B cell (primary cell): ENCODE measurements around the gene SERPINI1. TPM values are rescaled to one million over a fixed set of nuclear protein-coding genes. Genes with fewer than 3 reads are reported as not detected.
A peak's percentile ranks its signal among the peaks of the same experiment; 100 is the strongest.

ENCODE experiments used
- ATAC-seq: fragments of 200-7000 bp; cut with Tn5 transposase; one replicate; pipeline ENCODE4 v1.10.0; 2021; ENCODE audit warnings: low read depth, mild to moderate bottlenecking, moderate number of reproducible peaks, moderate library complexity
- CTCF ChIA-PET: fragments of 350-600 bp; sonication (Branson Sonifier 250); formaldehyde crosslinking; loops from one replicate; lab custom pipeline; 2021; ENCODE audit warnings: antibody characterized with exemption, inconsistent platforms; lab: Charles Lee
- POLR2A ChIA-PET: fragments of 350-600 bp; sonication (Branson Sonifier 250); formaldehyde crosslinking; loops from one replicate; lab custom pipeline; 2021; ENCODE audit warnings: antibody characterized with exemption; lab: Charles Lee
- DNase-seq: peaks from one replicate; pipeline ENCODE4 v3.0.0; 2013
- H2AFZ ChIP-seq: 2 replicates; pipeline ENCODE4 v1.6.1; 2012; ENCODE audit warnings: mild to moderate bottlenecking, low read depth, low read length; ENCODE audit not compliant: insufficient read depth, poor library complexity, severe bottlenecking
- H3K27ac ChIP-seq, 2 donors: 1 replicate in 1 of 2; 2 replicates in 1 of 2; pipeline ENCODE4 v1.5.1; 2012 to 2013; ENCODE audit warnings: low read length in 2 of 2, mild to moderate bottlenecking in 2 of 2, moderate library complexity in 1 of 2
- H3K27me3 ChIP-seq, 4 experiments: fragments of 200-600 bp in 1 of 4; sonication (generic) in 1 of 4; replicated peaks in 1 of 4; 1 replicate in 2 of 4; 2 replicates in 2 of 4; pipeline versions ENCODE4 v1.6.1 to v1.7.0; 2013 to 2016; ENCODE audit warnings: low read length in 3 of 4, mild to moderate bottlenecking in 2 of 4, mixed read lengths in 1 of 4, moderate library complexity in 1 of 4; ENCODE audit not compliant: insufficient read depth in 4 of 4, control insufficient read depth in 3 of 4; ENCODE audit errors: control extremely low read depth in 1 of 4
- H3K36me3 ChIP-seq, 2 experiments: replicated peaks in 1 of 2; 1 replicate in 1 of 2; 2 replicates in 1 of 2; pipeline versions ENCODE4 v1.6.1 to v1.7.1; 2013; ENCODE audit warnings: low read length in 1 of 2; ENCODE audit not compliant: insufficient read depth in 2 of 2, control insufficient read depth in 1 of 2; ENCODE audit errors: control extremely low read depth in 1 of 2, extremely low read depth in 1 of 2
- H3K4me1 ChIP-seq, 2 donors: fragments of 200-600 bp in 1 of 2; sonication (generic) in 1 of 2; 1 replicate in 1 of 2; 2 replicates in 1 of 2; pipeline versions ENCODE4 v1.5.1 to v1.6.1; 2013 to 2017; ENCODE audit warnings: low read length in 2 of 2; ENCODE audit not compliant: control insufficient read depth in 2 of 2, insufficient read depth in 2 of 2
- H3K4me2 ChIP-seq: replicated peaks from 2 replicates; pipeline ENCODE3; 2012; ENCODE audit warnings: mild to moderate bottlenecking, low read depth, low read length; ENCODE audit not compliant: poor library complexity, severe bottlenecking
- H3K4me3 ChIP-seq, 5 experiments: fragments of 200-600 bp in 1 of 5; sonication (generic) in 1 of 5; 1 replicate in 3 of 5; 2 replicates in 2 of 5; pipeline versions ENCODE4 v1.5.1 to v1.7.0; 2011 to 2016; ENCODE audit warnings: low read length in 4 of 5, mild to moderate bottlenecking in 4 of 5, low read depth in 2 of 5, control low read depth in 1 of 5, moderate library complexity in 1 of 5; ENCODE audit not compliant: insufficient read depth in 1 of 5; ENCODE audit errors: control extremely low read depth in 1 of 5, extremely low read depth in 1 of 5
- H3K79me2 ChIP-seq: fragments of 200-600 bp; sonication (generic); one replicate; pipeline ENCODE4 v1.6.0; 2016; ENCODE audit warnings: low read length; ENCODE audit not compliant: control insufficient read depth, insufficient read depth
- H3K9ac ChIP-seq: fragments of 200-600 bp; sonication (generic); 2 replicates; pipeline ENCODE4 v1.6.1; 2017; ENCODE audit warnings: mild to moderate bottlenecking, low read length, moderate library complexity
- H3K9me3 ChIP-seq, 3 donors: one replicate each; pipeline versions ENCODE4 v1.6.1 to v1.7.1; 2013; ENCODE audit warnings: low read length in 2 of 3; ENCODE audit not compliant: control insufficient read depth in 2 of 3, insufficient read depth in 1 of 3; ENCODE audit errors: control extremely low read depth in 1 of 3
- H4K20me1 ChIP-seq: 2 replicates; pipeline ENCODE4 v1.6.0; 2012; ENCODE audit warnings: mild to moderate bottlenecking, low read length; ENCODE audit not compliant: insufficient read depth, control insufficient read depth, poor library complexity, severe bottlenecking
- H3K27ac Mint-ChIP-seq: one replicate; pipeline ENCODE4 v1.8.0; 2021; ENCODE audit warnings: mixed read lengths
- H3K27me3 Mint-ChIP-seq: one replicate; pipeline ENCODE4 v1.8.0; 2021; ENCODE audit warnings: mixed read lengths
- H3K4me1 Mint-ChIP-seq: one replicate; pipeline ENCODE4 v1.8.0; 2021; ENCODE audit warnings: mixed read lengths
- H3K4me3 Mint-ChIP-seq: one replicate; pipeline ENCODE4 v1.8.0; 2021; ENCODE audit warnings: mixed read lengths
- H3K9me3 Mint-ChIP-seq: one replicate; pipeline ENCODE4 v1.8.0; 2022; ENCODE audit warnings: mixed read lengths; ENCODE audit not compliant: insufficient read depth
- EZH2 ChIP-seq: IDR thresholded peaks from 2 replicates; pipeline ENCODE4 v1.6.1; 2012; ENCODE audit warnings: borderline replicate concordance, low read depth, mild to moderate bottlenecking, moderate library complexity, low read length; ENCODE audit not compliant: insufficient read depth, poor library complexity, severe bottlenecking
- WGBS: methylation state at CpG from one replicate; pipeline ENCODE4 v1.1.5; 2013; ENCODE audit warnings: missing lambda C conversion rate; ENCODE audit not compliant: insufficient coverage; 5-methylcytosine and 5-hydroxymethylcytosine counted together
- intact Hi-C: fragments of 100-400 bp; cut with micrococcal nuclease; formaldehyde crosslinking; loops from one replicate; pipeline ENCODE4 v1.10.0; 2022
- polyA plus RNA-seq: library from polyadenylated mRNA; depleted of rRNA; stranded (reverse); fragments of >200 nt; gene quantifications from 2 replicates; pipeline ENCODE4 v1.2.3, GENCODE V29; 2012
- total RNA-seq, 2 donors: library from RNA; stranded (reverse); fragments of 120-200 nt in 1 of 2; gene quantifications; 1 replicate in 1 of 2; 2 replicates in 1 of 2; pipeline versions ENCODE4 v1.2.3 to v1.2.4, GENCODE V29; 2013 to 2022
- TF ChIP-seq, protein P1 (sequence below): fragments of 200-600 bp; IDR thresholded peaks from one replicate; pipeline ENCODE4 v1.8.0; 2022; ENCODE audit warnings: antibody characterized with exemption, mild to moderate bottlenecking

SERPINI1 gene
- total and polyA plus RNA-seq, 2 donors (not counting 1 experiment from before 2014, with no cell fraction given): 6.8 to 7.0 TPM

DNA sequence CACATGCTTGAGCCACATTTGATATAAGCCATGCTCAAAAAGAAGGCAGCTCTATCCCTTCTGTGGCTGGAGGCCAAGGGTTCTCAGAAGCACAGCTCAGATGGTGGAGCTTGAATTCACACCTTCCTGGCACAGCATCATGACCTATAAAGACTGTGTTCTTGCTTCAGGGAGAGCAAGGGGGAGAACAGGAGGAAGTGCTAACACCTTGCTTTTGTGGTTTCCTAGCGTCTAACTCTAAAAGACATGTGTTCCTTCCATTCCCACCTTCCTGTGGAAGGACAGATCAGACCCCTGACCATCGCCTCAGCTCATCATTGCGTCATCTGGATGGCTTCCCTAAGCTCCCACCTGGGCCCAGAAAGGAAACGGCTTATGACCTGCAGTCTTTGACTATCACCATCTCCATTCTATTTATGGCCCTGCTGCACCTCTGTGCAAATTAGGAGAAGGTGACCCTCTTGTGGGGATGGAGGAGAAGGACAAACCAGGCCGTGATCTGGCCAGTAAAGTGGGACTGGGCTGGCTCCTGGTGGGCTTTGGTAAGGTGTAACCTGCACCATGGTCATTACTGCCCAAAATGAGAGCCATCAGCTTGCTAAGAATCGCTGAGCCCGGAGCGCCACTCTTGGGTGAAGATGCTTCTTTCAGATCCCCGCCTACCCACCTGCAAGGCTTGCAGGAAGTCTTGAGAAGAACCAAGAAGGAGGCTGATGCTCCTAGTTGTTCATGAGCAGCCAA, 128.5 kb downstream of the SERPINI1 start:
- no peak for TF ChIP-seq EZH2
- TF ChIP-seq, protein P1, sequence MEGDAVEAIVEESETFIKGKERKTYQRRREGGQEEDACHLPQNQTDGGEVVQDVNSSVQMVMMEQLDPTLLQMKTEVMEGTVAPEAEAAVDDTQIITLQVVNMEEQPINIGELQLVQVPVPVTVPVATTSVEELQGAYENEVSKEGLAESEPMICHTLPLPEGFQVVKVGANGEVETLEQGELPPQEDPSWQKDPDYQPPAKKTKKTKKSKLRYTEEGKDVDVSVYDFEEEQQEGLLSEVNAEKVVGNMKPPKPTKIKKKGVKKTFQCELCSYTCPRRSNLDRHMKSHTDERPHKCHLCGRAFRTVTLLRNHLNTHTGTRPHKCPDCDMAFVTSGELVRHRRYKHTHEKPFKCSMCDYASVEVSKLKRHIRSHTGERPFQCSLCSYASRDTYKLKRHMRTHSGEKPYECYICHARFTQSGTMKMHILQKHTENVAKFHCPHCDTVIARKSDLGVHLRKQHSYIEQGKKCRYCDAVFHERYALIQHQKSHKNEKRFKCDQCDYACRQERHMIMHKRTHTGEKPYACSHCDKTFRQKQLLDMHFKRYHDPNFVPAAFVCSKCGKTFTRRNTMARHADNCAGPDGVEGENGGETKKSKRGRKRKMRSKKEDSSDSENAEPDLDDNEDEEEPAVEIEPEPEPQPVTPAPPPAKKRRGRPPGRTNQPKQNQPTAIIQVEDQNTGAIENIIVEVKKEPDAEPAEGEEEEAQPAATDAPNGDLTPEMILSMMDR: no peak
- no peak overlapping the region for H3K4me3 ChIP-seq
- Mint-ChIP-seq H3K27me3 (peaks cover 7% of the 10 kb centered on the region), H3K9me3 (no peaks in the 10 kb centered on the region), H3K27ac (no peak overlapping the region), H3K4me3 (no peak overlapping the region), H3K4me1 (peaks cover 33% of the 10 kb centered on the region)
- no peaks in the 10 kb centered on the region for H3K79me2 ChIP-seq
- CTCF ChIA-PET: interaction anchor here (1.0 kb wide), 2 partner anchors 17 to 484 kb away, joined by 3 read pairs; partner anchors contain the start of gene ZBBX
- peaks cover 31 to 35% of the 10 kb centered on the region in 2 donors for H3K4me1 ChIP-seq
- H3K9ac ChIP-seq: no peak overlapping the region
- WGBS: 87% methylated on average over 6 of the region's 9 CpGs
- POLR2A ChIA-PET: no interaction called here
- DNase-seq: no peak
- no peaks in the 10 kb centered on the region for H3K36me3 ChIP-seq
- H3K9me3 ChIP-seq: peaks cover 0 to 9% (median 0%) of the 10 kb centered on the region in 3 donors
- intact Hi-C loops: no loop called here
- no peak overlapping the region for H3K27ac ChIP-seq
- no peak for ATAC-seq
- no peaks in the 10 kb centered on the region for H3K27me3 ChIP-seq
- H2AFZ ChIP-seq: peak overlapping the region; percentile 38
- no peak overlapping the region for H3K4me2 ChIP-seq
- no peaks in the 10 kb centered on the region for H4K20me1 ChIP-seq

DNA sequence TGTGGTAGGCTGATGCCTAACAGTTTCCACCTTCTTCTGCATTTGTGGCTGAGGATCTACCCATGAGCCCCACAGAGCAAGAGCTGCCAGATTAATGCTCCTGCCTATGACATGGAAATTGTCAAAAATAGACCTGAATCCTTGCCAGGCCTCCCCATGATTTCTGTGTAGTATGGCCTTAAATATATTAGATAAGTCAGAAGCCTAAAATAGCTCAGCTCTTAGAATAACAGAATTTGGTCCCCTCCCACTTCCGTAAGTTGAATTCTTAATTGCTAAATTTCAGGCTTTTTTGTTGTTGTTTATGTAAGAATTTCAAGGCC, 129.0 kb downstream of the SERPINI1 start:
- H3K27ac ChIP-seq: no peak overlapping the region
- Mint-ChIP-seq H3K4me3 (no peak overlapping the region), H3K27ac (no peak overlapping the region), H3K27me3 (peaks cover 9% of the 10 kb centered on the region), H3K9me3 (no peaks in the 10 kb centered on the region), H3K4me1 (peaks cover 32% of the 10 kb centered on the region)
- H3K4me1 ChIP-seq: peaks cover 28 to 34% of the 10 kb centered on the region in 2 donors
- CTCF ChIA-PET: interaction anchor here (1.0 kb wide), 1 partner anchor 17 kb away, joined by 3 read pairs; no protein-coding TSS in a partner anchor
- no CpG with 5 or more reads among the region's 1 CpG for WGBS
- no peak overlapping the region for H3K4me2 ChIP-seq
- intact Hi-C loops: no loop called here
- H3K27me3 ChIP-seq: no peaks in the 10 kb centered on the region
- H3K79me2 ChIP-seq: no peaks in the 10 kb centered on the region
- peaks cover 0 to 9% (median 0%) of the 10 kb centered on the region in 3 donors for H3K9me3 ChIP-seq
- H3K36me3 ChIP-seq: no peaks in the 10 kb centered on the region
- DNase-seq (no peak), ATAC-seq (no peak)
- H3K4me3 ChIP-seq: no peak overlapping the region
- TF ChIP-seq, protein P1: no peak
- TF ChIP-seq EZH2: no peak
- no peak overlapping the region for H3K9ac ChIP-seq
- POLR2A ChIA-PET: no interaction called here
- H4K20me1 ChIP-seq: no peaks in the 10 kb centered on the region
- H2AFZ ChIP-seq: no peak overlapping the region
